LNCaP clone FGC (cell line): ENCODE measurements around the gene CMSS1.

ENCODE experiments used
- DNase-seq: peaks from one replicate; pipeline ENCODE4 v3.0.0-alpha.2; 2011; ENCODE audit warnings: low read depth
- H3K4me3 ChIP-seq: 2 replicates; pipeline ENCODE4 v1.5.1; 2011; ENCODE audit warnings: mild to moderate bottlenecking, low read depth, low read length, control low read depth
- CTCF ChIP-seq: IDR thresholded peaks from 2 replicates; pipeline ENCODE4 v1.5.1; 2012; ENCODE audit warnings: mild to moderate bottlenecking; ENCODE audit not compliant: control insufficient read depth, insufficient read depth; ENCODE audit errors: extremely low read depth

Gene CMSS1

GRCh38 chr3:99970198-99970597, 152.5 kb downstream of the CMSS1 start:
- TF ChIP-seq CTCF = no peak
- H3K4me3 ChIP-seq = no peak overlapping the region
- DNase-seq = no peak

GRCh38 chr3:99971761-99972160, 154.1 kb downstream of the CMSS1 start:
- no peak for TF ChIP-seq CTCF
- no peak for DNase-seq
- H3K4me3 ChIP-seq = no peak overlapping the region

GRCh38 chr3:99972380-99973104, 154.9 kb downstream of the CMSS1 start:
- no peak for TF ChIP-seq CTCF
- DNase-seq = no peak
- H3K4me3 ChIP-seq = no peak overlapping the region

GRCh38 chr3:99974989-99975388, 157.3 kb downstream of the CMSS1 start:
- DNase-seq = no peak
- TF ChIP-seq CTCF = no peak
- H3K4me3 ChIP-seq = no peak overlapping the region

GRCh38 chr3:99976584-99976983, 158.9 kb downstream of the CMSS1 start:
- H3K4me3 ChIP-seq = no peak overlapping the region
- no peak for DNase-seq
- no peak for TF ChIP-seq CTCF

- TF ChIP-seq CTCF = no peak
- DNase-seq = no peak
- no peak overlapping the region for H3K4me3 ChIP-seq
These were observed 160.6 kb downstream of the CMSS1 start for GRCh38 chr3:99978221-99978620.

GRCh38 chr3:99980606-99981005, 162.9 kb downstream of the CMSS1 start:
- no peak overlapping the region for H3K4me3 ChIP-seq
- DNase-seq = no peak
- TF ChIP-seq CTCF = no peak
